Prostate gland (tissue), 2 donors: ENCODE data around the gene AGPS.
"Not testable (repeated sequence)": the region's sequence is repeated elsewhere in the genome, so short reads cannot be mapped to it uniquely, and the experiment has no call there.

ENCODE experiments used
- CTCF ChIP-seq, 4 experiments: fragments of 200-600 bp in 2 of 4; fragments of 450-650 bp in 2 of 4; sonication (generic) in 2 of 4; IDR thresholded peaks; 1 replicate in 3 of 4; 2 replicates in 1 of 4; pipeline ENCODE4 v1.5.1; 2016 to 2019; ENCODE audit warnings: antibody characterized with exemption in 4 of 4, mild to moderate bottlenecking in 2 of 4, moderate library complexity in 2 of 4
- POLR2A ChIP-seq: fragments of 450-650 bp; IDR thresholded peaks from one replicate; pipeline ENCODE4 v1.6.1; 2016; ENCODE audit warnings: antibody characterized with exemption, mild to moderate bottlenecking

- not testable (repeated sequence) for TF ChIP-seq CTCF (IDR thresholded peaks at IDR 0.05); POLR2A
Measured at GRCh38 chr2:177351121-177351520, 41.5 kb upstream of the AGPS start.
